PC-3 (cell line): ENCODE data around the gene MLEC.

Experiments
- EZH2 ChIP-seq: fragments of 300-600 bp; sonication (generic); IDR thresholded peaks from one replicate; pipeline ENCODE4 v1.6.1; 2017; ENCODE audit warnings: antibody characterized with exemption, mild to moderate bottlenecking, low read length; ENCODE audit not compliant: unreplicated experiment
- EZH2phosphoT487 ChIP-seq: fragments of 300-600 bp; sonication (generic); IDR thresholded peaks from 2 replicates; pipeline ENCODE4 v1.6.1; 2018; ENCODE audit warnings: mild to moderate bottlenecking, antibody characterized with exemption, low read length, borderline replicate concordance
- TF ChIP-seq, protein P1 (sequence below): fragments of 300-600 bp; sonication (generic); conservative IDR thresholded peaks from 2 replicates; pipeline ENCODE4 v1.5.1; 2017; ENCODE audit warnings: antibody characterized with exemption, low read depth, mild to moderate bottlenecking, low read length

DNA sequence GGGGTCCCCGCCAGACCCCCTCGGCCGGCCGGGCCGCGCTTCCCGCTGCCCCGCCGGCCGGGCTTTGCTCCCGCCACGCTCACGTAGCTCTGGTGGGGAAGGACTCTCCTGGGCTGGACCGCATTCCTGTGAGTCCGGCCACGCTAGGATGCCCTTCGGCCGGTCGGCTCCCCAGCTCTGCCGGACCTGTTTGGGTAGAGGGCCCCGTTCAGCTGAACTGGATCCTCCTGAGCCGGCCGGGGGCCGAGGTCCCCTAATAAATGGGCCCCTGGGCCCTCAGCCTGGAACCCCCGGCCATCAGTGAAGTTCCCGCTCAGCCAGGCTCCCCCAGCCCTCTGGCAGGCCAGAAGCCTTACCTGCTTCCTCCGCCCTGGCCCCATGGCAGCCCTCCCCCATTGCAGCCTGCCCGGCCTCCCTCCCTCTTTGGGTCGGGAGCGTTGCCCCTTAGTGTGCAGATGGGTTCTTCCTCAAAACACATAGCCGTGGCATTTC is 23.9 kb downstream of the MLEC start:
- TF ChIP-seq EZH2 = no peak
- TF ChIP-seq, protein P1, sequence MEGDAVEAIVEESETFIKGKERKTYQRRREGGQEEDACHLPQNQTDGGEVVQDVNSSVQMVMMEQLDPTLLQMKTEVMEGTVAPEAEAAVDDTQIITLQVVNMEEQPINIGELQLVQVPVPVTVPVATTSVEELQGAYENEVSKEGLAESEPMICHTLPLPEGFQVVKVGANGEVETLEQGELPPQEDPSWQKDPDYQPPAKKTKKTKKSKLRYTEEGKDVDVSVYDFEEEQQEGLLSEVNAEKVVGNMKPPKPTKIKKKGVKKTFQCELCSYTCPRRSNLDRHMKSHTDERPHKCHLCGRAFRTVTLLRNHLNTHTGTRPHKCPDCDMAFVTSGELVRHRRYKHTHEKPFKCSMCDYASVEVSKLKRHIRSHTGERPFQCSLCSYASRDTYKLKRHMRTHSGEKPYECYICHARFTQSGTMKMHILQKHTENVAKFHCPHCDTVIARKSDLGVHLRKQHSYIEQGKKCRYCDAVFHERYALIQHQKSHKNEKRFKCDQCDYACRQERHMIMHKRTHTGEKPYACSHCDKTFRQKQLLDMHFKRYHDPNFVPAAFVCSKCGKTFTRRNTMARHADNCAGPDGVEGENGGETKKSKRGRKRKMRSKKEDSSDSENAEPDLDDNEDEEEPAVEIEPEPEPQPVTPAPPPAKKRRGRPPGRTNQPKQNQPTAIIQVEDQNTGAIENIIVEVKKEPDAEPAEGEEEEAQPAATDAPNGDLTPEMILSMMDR = no peak
- no peak for TF ChIP-seq EZH2phosphoT487
